ENCODE data around the gene AGO3.
A peak's percentile ranks its signal among the peaks of the same experiment; 100 is the strongest.

Gene AGO3

GRCh38 chr1:36084497-36085115 lies 153.7 kb downstream of the AGO3 start:
- peak; percentile 60 for DNase-seq

- no peak for DNase-seq
Measured at GRCh38 chr1:36085126-36085525, 154.2 kb downstream of the AGO3 start.

GRCh38 chr1:36085686-36086526 lies 155.0 kb downstream of the AGO3 start:
- DNase-seq, result peak; percentile 59

- peak; percentile 61 for DNase-seq
Measured at GRCh38 chr1:36086529-36087232, 155.8 kb downstream of the AGO3 start.

- DNase-seq, result no peak
Measured at GRCh38 chr1:36087233-36088123, 156.6 kb downstream of the AGO3 start.

- DNase-seq, result no peak
Measured at GRCh38 chr1:36088265-36088576, 157.3 kb downstream of the AGO3 start.

- DNase-seq, result peak; percentile 97
Measured at GRCh38 chr1:36088577-36089392, 157.9 kb downstream of the AGO3 start, which contains the start of gene ADPRS. TSS of gene ADPRS (plus strand) at chr1:36088892. CDS start at chr1:36088905, 13 bp downstream.

- peak; percentile 64 for DNase-seq
Measured at GRCh38 chr1:36089393-36090121, 158.7 kb downstream of the AGO3 start.

- peak; percentile 50 for DNase-seq
Measured at GRCh38 chr1:36091141-36091540, 160.2 kb downstream of the AGO3 start.

- DNase-seq, result peak; percentile 47
Measured at GRCh38 chr1:36091698-36092097, 160.8 kb downstream of the AGO3 start.

- no peak for DNase-seq
Measured at GRCh38 chr1:36092166-36092797, 161.4 kb downstream of the AGO3 start.

- DNase-seq, result no peak
Measured at GRCh38 chr1:36092798-36093185, 161.9 kb downstream of the AGO3 start.

GRCh38 chr1:36093226-36093625 lies 162.3 kb downstream of the AGO3 start:
- no peak for DNase-seq

GRCh38 chr1:36093929-36094328 lies 163.0 kb downstream of the AGO3 start:
- peak; percentile 43 for DNase-seq

- peak; percentile 39 for DNase-seq
Measured at GRCh38 chr1:36094621-36095061, 163.7 kb downstream of the AGO3 start.

- DNase-seq, result no peak
Measured at GRCh38 chr1:36095760-36096405, 165.0 kb downstream of the AGO3 start.

- no peak for DNase-seq
Measured at GRCh38 chr1:36096500-36097432, 165.9 kb downstream of the AGO3 start.

GRCh38 chr1:36097693-36098585 lies 167.0 kb downstream of the AGO3 start:
- DNase-seq, result no peak
